HepG2 (cell line): ENCODE results near the gene TNFRSF6B. TPM values are rescaled to one million over a fixed set of nuclear protein-coding genes. Genes with fewer than 3 reads are reported as not detected.

ENCODE experiments used
- CENPBD1 ChIP-seq: sonication (generic); formaldehyde crosslinking; IDR thresholded peaks from 2 replicates; pipeline ENCODE4 v1.8.0; 2022; ENCODE audit warnings: missing genetic modification reagents, low read depth, mild to moderate bottlenecking, borderline replicate concordance
- CTCF ChIP-seq: sonication (generic); formaldehyde crosslinking; IDR thresholded peaks from 2 replicates; pipeline ENCODE4 v1.5.0; 2020; ENCODE audit warnings: mild to moderate bottlenecking, missing genetic modification reagents, moderate library complexity
- FOXA1 ChIP-seq, 2 experiments: fragments of 450-650 bp in 1 of 2; sonication (generic) in 1 of 2; formaldehyde crosslinking in 1 of 2; IDR thresholded peaks; 2 replicates each; pipeline versions ENCODE4 v1.4.0 to v1.6.1; 2016 to 2020; ENCODE audit warnings: missing genetic modification reagents in 1 of 2
- MAZ ChIP-seq, 2 experiments: sonication (generic) in 1 of 2; formaldehyde crosslinking in 1 of 2; IDR thresholded peaks; 2 replicates each; pipeline versions ENCODE4 v1.5.0 to v1.6.1; 2012 to 2020; ENCODE audit warnings: low read depth in 2 of 2, mild to moderate bottlenecking in 2 of 2, borderline replicate concordance in 1 of 2, improper control_type of control experiment in 1 of 2, low read length in 1 of 2, missing genetic modification reagents in 1 of 2, moderate library complexity in 1 of 2
- MED1 ChIP-seq: sonication (generic); formaldehyde crosslinking; IDR thresholded peaks from 2 replicates; pipeline ENCODE4 v1.4.0; 2020; ENCODE audit warnings: missing genetic modification reagents
- MXD1 ChIP-seq: sonication (generic); formaldehyde crosslinking; IDR thresholded peaks from 2 replicates; pipeline ENCODE4 v1.4.0; 2020; ENCODE audit warnings: mild to moderate bottlenecking, missing genetic modification reagents
- PHB2 ChIP-seq: fragments of 450-650 bp; IDR thresholded peaks from 2 replicates; pipeline ENCODE4 v1.6.1; 2018; ENCODE audit not compliant: partially characterized antibody
- RBAK ChIP-seq: sonication (generic); formaldehyde crosslinking; IDR thresholded peaks from 2 replicates; pipeline ENCODE4 v1.5.1; 2020; ENCODE audit warnings: mild to moderate bottlenecking, missing genetic modification reagents
- RNF2 ChIP-seq: fragments of 450-650 bp; conservative IDR thresholded peaks from 2 replicates; pipeline ENCODE4 v1.6.1; 2016; ENCODE audit warnings: low read depth
- TMF1 ChIP-seq: sonication (generic); formaldehyde crosslinking; IDR thresholded peaks from 2 replicates; pipeline ENCODE4 v1.8.1; 2022; ENCODE audit warnings: low read depth, missing genetic modification reagents
- WIZ ChIP-seq: sonication (generic); formaldehyde crosslinking; IDR thresholded peaks from 2 replicates; pipeline ENCODE4 v1.5.1; 2020; ENCODE audit warnings: mild to moderate bottlenecking, missing genetic modification reagents
- ZBTB8A ChIP-seq: sonication (generic); formaldehyde crosslinking; IDR thresholded peaks from 2 replicates; pipeline ENCODE4 v1.4.0; 2020; ENCODE audit warnings: mild to moderate bottlenecking, low read depth, missing genetic modification reagents, borderline replicate concordance
- ZFAT ChIP-seq: sonication (generic); formaldehyde crosslinking; conservative IDR thresholded peaks from 2 replicates; pipeline ENCODE4 v1.8.1; 2023; ENCODE audit warnings: missing genetic modification reagents, inconsistent platforms
- ZNF12 ChIP-seq: sonication (generic); formaldehyde crosslinking; IDR thresholded peaks from 2 replicates; pipeline ENCODE4 v1.5.0; 2020; ENCODE audit warnings: missing genetic modification reagents
- ZNF280B ChIP-seq: sonication (generic); formaldehyde crosslinking; IDR thresholded peaks from 2 replicates; pipeline ENCODE4 v1.5.0; 2020; ENCODE audit warnings: missing genetic modification reagents, mild to moderate bottlenecking, borderline replicate concordance
- ZNF281 ChIP-seq: sonication (generic); formaldehyde crosslinking; IDR thresholded peaks from 2 replicates; pipeline ENCODE4 v1.4.0; 2020; ENCODE audit warnings: missing genetic modification reagents, borderline replicate concordance
- ZNF343 ChIP-seq: sonication (generic); formaldehyde crosslinking; IDR thresholded peaks from 2 replicates; pipeline ENCODE4 v1.4.0; 2020; ENCODE audit warnings: mild to moderate bottlenecking, missing genetic modification reagents
- ZNF557 ChIP-seq: sonication (generic); formaldehyde crosslinking; IDR thresholded peaks from 2 replicates; pipeline ENCODE4 v1.4.0; 2020; ENCODE audit warnings: missing genetic modification reagents
- ZNF768 ChIP-seq: sonication (generic); formaldehyde crosslinking; IDR thresholded peaks from 2 replicates; pipeline ENCODE4 v1.4.0; 2020; ENCODE audit warnings: missing genetic modification reagents
- ZNF776 ChIP-seq: sonication (generic); formaldehyde crosslinking; IDR thresholded peaks from 2 replicates; pipeline ENCODE4 v1.4.0; 2020; ENCODE audit warnings: mild to moderate bottlenecking, missing genetic modification reagents
- polyA plus RNA-seq, 8 experiments: library from polyadenylated mRNA; depleted of rRNA in 3 of 8; stranded (reverse) in 7 of 8; unstranded in 1 of 8; fragments of >200 nt; fragmentation: Illumina TruSeq in 4 of 8; extraction: Trizol in 4 of 8; gene quantifications; 2 replicates each; pipeline versions ENCODE4 v1.2.1 to v1.2.3, GENCODE V29; 2011 to 2016; ENCODE audit warnings: low read depth in 4 of 8, missing spikeins in 1 of 8, mixed read lengths in 1 of 8; ENCODE audit not compliant: insufficient read depth in 1 of 8
- total RNA-seq, 5 experiments: library from RNA; depleted of rRNA; stranded (reverse); fragments of >200 nt; fragmentation: Illumina TruSeq; extraction: Trizol; gene quantifications; 2 replicates each; pipeline ENCODE4 v1.2.3, GENCODE V29; 2016; ENCODE audit warnings: low read depth in 1 of 5

Gene TNFRSF6B
- total and polyA plus RNA-seq, 2 of the 13 experiments (the other 11 are each of a cell fraction or from before 2014, with no cell fraction given), result 0.24 TPM; not detected in 1

- TF ChIP-seq ZNF280B (CRISPR knock-in tag) (peak; percentile 67; the same call in 1 of the 2 replicates), ZNF281 (CRISPR knock-in tag) (peak; percentile 93), ZNF776 (CRISPR knock-in tag) (0 out of 2 replicates have a peak, but pooled peaks have one; percentile 64), RNF2 (0 out of 2 replicates have a peak, but pooled peaks have one; percentile 23), MXD1 (CRISPR knock-in tag) (no peak; the same call in 1 of the 2 replicates), CTCF (CRISPR knock-in tag) (peak; percentile 39), ZNF12 (CRISPR knock-in tag) (no peak), MED1 (no peak), TMF1 (CRISPR knock-in tag) (no peak), MAZ (IDR thresholded peaks at IDR 0.05; ENCODE audit: borderline replicate concordance, low read depth, low read length) (no peak), MAZ (CRISPR knock-in tag; IDR thresholded peaks at IDR 0.05; ENCODE audit: low read depth) (peak; percentile 18; the same call in 1 of the 2 replicates), CENPBD1 (CRISPR knock-in tag) (no peak), ZNF557 (CRISPR knock-in tag) (no peak), ZFAT (CRISPR knock-in tag) (no peak), ZNF343 (no peak), WIZ (CRISPR knock-in tag) (0 out of 2 replicates have a peak, but pooled peaks have one; percentile 43), PHB2 (no peak), RBAK (CRISPR knock-in tag) (no peak), FOXA1 (IDR thresholded peaks at IDR 0.05) (no peak), FOXA1 (CRISPR knock-in tag; IDR thresholded peaks at IDR 0.05) (no peak), ZBTB8A (CRISPR knock-in tag) (no peak), ZNF768 (CRISPR knock-in tag) (peak; percentile 26; the same call in 1 of the 2 replicates)
These were observed 51.2 kb downstream of the TNFRSF6B start (continued) for GRCh38 chr20:63747622-63748069.
